Effector CD8-positive, alpha-beta T cell (primary cell): Measurements from ENCODE around the gene FMNL2.

ENCODE experiments used
- DNase-seq: peaks from one replicate; lab custom pipeline; 2025; lab: John Stamatoyannopoulos, UW

Gene FMNL2

DNA sequence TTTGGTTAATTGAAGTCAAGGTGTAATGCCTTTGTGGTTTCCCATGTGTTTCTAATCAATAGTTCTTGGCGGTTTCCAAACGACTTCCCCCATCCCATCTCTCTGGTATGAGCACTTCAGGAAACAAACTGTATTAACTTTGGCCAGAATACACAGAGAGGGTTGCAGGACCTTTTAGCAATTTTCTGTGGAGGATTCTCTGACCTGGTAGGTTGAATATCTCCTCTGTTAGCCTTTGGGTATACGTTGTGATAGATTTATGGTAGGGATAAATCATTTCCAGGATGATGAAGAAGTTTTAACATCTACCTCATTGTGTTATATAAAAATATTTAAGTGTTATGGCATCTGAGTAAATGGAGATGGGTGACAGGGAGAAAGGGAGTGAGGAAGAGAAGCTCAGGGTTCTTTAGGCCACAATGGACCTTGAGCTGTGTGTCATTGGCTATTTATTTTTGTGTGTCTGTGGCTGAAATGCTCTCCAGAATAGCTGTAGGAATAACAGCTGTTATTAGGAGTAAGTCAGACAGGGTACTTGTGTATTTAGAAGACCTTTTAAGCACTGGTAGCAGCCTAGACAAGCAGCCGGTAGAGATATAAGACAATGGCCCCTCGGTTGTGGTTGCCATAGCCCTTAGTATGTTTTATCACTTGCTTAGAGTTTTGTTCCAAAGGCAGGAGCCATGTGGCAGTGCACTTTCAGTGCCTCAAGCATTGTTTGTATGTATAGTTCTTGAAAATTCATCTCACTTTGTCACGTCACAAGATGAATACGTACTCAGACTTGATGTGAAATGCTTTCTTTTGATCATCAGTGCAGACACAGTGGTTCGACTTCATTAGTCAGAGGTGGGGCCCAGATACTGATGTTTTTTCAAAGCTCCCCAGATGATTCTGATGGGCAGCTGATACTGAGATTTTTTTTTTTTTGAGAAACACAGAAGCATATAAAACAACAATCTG is 91.1 kb downstream of the FMNL2 start:
- no peak for DNase-seq

DNA sequence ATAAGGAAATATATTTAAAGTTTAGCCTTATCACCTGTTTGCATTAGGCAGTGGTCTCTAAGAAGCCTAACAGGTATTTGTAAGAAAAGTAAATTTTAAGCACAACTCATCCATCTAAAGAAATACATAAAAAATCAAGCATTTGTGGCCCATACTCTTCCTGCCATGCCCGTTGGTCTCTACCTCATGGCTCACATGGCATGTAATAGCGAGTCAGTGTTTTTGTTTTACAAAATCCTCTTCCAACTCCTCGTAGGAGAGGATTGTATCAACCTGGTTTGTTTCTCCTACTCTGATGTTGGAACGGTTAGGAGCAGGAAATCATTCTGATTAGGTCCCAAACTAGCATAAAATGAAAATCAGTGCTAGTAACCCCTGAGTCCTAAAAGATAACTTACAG is 91.8 kb downstream of the FMNL2 start:
- DNase-seq, result no peak

DNA sequence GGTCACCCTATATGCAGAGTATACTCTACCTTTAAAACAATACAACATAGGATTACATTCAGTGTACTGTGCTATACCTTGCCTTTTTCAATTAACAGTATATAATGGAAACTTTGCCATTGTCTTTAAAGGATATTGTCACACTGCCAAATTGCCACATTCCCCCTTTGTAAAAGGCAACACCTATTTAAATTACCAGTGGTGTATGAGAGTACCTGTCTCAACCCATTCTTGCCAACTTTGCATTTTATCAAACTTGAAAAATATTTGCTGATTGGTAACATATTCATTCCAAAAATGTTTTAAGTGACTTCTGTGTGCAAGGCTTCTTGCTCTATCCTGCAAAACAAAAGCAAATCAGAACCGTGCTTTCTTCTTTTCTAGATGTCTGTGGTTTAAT is 92.9 kb downstream of the FMNL2 start:
- DNase-seq, result no peak

DNA sequence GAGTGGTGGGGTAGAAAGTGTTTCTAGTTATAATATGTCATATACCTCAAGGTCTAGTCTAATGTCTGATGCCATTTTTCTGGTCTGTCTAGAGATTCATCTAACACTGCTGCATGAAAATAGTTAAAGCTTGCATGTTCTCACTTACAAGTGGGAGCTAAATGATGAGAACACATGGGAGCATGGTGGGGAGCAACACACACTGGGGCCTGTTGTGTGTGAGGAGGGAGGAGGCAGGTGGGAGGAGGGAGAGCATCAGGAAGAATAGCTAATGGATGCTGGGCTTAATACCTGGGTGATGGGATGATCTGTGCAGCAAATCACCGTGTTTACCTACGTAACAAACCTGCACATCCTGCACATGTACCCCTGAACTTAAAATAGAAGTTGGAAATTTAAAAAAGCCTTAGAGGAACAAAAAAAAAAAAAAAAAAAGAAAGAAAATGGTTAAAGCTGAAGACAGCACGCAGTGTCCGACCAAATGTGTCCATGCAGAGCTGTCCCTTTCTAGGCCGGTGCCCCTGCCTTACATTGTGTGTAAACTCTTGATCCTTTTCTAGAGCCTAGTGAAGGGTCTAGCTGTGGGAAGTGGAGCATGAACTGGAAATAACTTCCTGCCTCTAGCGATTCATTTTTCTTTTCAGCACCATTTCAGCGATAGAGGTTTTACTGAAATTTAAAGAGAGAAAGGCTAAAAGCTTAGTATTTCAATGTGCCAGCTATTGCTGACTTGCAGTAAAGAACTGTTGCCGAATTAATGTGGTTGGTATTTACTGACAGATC is 94.0 kb downstream of the FMNL2 start:
- no peak for DNase-seq

DNA sequence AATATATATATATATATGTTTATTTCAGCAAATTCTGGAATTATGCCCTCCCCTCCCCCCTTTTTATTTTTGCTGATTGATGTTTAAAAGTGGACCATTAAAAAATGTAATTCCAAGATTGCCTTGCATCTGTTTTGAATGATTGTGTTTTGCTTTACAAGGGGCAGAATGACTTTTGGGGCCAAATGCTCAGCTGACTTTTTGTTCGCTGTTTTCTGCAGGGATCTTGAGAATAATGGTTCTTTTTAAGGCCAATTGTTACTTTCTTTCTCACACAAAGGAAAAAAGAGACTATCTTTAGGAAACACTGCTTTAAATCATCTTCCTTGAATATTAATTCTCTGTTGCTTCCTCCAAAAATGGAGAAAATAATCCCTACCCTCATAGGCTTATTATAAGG is 95.9 kb downstream of the FMNL2 start:
- DNase-seq, result no peak

DNA sequence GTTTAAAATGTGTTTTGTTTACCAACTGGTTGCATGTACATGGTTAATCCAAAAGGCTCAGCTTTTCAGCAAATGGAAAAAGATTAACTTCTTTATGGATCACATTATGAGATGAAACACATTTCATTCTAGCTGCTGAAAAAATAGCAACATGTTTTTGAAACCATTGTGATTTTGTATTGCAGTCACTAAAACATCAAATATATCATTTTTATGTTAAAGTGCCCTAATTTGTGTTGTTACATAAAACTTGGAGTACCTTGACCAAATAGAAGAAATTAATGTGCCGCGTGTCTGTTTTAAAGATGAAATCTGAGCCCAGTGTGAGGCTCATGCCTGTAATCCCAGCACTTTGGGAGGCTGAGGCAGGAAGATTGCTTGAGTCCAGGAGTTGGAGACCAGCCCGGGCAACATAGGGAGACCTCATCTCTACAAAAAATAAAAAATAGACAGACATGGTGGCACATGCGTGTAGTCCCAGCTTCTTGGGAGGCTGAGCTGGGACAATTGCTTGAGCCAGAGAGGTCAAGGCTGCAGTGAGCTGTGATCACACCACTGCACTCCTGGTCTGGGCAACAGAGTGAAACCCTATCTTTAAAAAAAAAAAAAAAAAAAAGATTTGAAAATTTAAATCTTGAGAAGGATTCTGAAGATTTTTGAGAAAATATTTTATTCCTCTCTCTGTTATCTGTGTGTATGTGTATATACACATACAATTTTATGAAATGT is 96.6 kb downstream of the FMNL2 start:
- DNase-seq, result no peak

DNA sequence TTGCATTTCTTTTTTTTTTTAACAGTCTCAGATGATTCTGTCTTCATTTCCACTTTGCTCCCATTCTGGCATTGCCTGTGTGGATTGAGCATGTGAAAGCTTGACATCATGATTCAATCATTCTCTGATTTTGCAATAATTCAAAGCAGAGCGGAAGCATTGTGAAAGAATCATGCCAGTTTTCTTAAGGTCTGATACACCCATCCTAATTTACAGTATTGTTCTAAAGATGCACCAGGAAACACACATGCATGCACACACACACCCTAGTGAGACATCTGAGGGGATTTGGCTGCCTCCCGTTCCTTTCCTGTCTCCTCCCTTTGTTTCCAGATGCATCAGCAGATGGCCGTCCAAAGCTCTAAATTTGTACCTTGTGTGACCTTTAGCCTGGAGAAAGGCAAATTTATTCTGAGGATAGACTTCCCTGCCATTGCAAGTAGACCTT is 97.3 kb downstream of the FMNL2 start:
- no peak for DNase-seq

DNA sequence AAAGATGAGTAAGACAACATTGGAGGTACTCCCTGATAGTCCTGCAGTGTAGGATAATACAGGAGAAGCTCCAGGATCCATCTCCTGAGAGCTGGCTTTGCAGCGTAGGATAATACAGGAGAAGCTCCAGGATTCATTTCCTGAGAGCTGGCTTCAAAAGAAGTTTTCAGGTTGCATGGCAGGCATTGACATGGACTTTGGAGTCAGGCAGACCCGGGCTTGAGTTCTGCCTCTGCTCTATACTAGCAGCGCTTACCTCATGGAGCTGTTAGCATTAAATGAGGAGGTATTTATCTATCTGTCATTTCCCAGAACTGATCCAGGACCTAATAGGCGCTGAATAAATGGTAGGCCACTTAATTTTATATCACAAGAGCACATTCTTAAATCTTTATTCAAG is 97.8 kb downstream of the FMNL2 start:
- DNase-seq, result no peak

DNA sequence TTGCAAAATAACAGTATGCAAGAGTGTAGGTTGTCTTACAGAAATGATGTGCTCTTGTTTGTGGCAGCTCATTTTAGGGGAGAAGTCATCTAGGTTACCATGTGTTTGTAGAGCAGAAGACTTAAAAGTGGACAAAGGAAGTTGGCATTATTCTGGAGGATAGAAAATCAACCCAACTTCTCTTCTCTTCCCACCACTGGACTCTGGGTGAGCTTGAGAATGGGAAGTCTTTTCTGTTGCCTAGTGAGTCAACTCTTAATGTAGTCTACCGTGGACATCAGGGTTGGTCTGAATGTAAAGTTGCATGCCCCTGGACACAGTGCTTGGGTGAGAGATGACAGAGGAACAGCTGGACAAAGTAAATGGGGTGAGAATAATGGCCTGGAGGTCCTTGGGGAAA is 98.3 kb downstream of the FMNL2 start:
- DNase-seq, result no peak

DNA sequence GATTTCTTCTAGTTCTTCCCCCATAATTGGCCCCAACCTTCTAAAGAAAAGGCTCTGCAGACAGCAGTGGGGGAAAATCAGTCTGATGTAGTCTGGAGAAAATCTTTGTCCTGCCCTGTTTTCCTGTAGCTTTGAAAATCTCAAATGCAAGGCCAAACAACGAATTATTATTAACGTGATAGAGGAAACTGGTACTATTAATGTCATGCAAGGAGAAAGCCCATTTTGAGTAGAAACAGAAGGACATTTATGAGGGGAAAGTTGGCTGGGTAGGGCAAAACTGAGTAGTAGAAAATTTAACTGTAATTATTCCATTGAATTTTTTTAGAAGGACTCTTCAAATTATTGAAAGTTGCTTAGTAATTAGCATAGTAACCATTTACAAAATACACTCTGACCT is 98.8 kb downstream of the FMNL2 start:
- no peak for DNase-seq

DNA sequence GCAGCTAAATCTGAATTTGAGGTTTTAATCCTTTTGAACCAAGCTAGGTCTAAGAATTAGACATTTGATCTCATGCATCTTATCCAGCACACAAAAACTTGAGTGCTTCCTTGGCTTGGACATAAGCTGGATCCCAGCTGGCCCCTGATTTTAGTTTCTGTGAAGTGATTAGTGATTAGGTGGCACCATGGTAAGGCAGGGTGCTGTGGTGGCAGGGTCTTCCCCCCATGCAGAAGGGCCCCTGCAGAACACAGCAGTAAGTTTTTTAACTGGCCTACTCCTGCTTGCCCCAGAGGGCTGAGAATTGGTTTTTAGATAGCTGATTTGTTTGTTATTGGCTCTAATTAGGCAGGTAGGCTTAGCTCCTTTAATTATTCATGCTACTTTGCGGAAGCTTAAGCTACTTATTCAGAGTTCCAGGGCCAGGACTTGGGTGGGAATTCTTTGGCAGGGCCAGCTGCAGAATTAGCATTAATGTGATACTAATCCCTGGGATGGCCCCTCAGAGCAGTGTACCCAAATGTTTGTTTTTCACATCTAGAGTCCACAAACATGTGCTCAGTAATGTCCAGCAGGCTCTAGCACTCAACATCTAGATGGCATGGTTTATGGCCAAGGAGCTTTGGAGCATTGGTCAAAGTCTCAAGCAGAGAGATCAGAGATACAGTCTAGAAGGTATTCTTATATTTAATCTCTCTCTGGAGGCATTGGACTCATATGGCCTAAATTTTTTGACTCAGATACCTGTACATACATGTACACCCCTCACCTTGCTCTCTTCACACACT is 99.6 kb downstream of the FMNL2 start:
- DNase-seq, result no peak

DNA sequence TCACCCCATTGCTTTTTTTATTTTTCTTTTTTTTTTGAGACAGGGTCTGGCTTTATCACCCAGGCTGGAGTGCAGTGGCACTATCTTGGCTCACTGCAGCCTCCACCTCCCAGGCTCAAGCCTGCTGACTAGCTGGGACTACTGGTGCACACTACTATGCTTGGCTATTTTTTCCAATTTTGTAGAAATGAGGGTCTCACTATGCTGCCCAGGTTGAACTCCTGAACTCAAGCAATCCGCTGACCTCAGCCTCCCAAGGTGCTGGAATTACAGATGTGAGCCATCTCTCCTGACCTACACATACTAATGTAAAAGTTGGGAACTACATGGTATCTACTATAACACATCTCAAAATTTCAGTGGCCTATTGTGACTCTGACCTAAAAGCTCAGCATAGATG is 101.2 kb downstream of the FMNL2 start:
- DNase-seq, result no peak

DNA sequence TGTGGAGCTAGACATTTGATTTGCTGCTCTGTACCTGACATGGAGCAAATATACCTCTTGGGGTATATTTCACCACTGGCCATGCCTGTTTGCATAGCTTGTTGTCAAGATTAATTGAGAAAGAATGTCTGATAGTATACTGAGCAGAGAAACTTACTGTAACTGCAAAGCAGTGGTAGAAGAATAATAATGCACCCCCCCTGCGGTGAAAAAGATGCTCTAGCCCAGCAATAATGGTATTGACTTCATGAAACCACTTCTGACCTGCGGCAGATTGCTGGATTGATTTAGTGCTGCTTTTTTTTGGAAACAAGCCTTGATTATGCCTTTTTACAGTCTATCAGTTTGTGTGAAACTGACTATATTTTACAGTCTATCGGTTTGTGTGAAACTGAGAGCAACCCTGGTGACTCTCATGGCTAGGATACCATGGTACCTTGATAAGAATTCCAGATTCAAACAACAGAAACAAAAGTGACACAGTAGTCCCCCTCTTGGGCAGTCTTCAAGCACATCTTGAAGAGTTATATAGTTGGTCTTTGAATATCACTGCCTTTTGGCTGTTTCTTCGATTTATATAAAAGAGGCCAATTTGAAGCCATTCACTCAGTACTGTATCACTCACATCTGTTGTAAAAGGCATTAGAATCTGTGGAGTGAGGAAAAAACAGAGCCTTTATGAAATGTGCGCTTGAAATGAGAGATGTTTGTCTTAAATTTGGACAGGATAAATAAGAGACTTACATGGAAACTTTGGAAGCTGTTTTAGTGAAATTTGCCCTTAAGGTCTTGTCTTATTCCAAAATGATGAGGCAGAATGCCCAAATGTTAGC is 102.5 kb downstream of the FMNL2 start:
- no peak for DNase-seq

DNA sequence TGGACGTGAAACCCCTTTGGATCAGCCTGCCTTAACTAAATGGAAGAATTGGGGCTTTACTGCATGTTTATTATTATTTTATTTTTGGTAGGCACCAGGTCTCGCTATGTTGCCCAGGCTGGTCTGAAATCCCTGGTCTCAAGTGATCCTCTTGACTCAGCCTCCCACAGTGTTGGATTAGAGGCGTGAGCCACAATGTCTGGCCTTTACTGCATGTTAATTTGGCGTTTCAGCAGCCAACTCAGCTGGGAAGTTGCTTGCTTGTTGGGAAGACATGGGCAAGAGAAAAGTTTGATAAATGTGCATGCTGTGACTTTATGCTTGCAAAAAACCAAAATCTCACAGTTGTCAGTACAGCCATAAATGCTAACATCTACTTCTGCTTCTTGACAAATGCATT is 105.1 kb downstream of the FMNL2 start:
- DNase-seq, result no peak

DNA sequence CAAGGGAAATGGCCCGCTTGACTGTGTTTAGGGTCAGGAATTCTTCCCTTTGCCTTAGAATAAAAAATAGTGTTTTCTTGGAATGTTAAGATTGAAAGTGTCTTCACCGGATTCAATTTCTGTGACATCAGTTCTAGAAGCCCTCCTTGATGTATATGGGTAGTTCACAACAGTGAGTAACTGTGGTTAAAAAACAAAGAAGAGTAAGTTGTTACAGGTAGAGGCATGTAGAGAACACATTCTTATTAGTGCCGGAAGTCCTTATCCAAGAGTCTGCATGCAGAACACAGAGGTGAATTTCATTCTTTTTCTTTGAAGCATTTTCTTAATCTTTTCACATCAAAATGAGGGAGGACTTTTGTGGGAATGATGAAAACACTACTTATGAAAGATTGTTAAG is 105.5 kb downstream of the FMNL2 start:
- no peak for DNase-seq

DNA sequence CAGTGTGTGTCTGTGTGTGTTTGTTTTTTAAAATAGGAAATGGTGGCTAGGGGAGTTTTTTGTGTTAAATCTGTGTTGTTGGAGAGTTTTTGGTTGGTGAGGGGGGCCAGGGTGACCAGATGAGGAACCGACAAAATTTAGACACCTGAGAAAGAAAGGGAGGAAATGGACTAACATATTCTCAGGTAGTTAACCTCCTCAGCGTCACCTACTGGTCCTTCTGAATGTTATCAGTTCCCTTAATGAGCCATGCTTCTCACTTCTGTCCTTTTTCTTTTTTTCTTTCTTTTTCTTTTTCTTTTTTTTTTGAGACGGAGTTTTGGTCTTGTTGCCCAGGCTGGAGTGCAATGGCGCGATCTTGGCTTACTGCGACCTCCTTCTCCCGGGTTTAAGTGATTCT is 107.0 kb downstream of the FMNL2 start:
- no peak for DNase-seq

DNA sequence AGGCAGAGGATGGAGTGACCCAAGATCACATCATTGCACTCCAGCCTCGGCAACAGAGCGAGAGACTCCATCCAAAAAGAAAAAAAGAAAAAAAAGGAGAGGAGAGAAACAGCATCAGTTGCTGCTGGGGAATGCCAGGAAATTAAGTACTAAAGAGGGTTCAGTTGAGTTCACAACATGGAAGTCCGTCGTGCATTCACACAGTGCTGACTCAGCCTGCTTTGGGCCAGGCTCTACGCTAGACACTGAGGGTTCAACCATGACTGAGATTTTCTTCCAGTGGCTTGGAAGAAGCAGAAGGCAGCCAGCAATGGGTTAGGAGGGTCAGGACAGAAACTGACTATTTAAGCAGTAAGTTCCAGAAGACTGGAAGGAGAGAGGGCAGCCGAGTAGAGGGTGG is 108.8 kb downstream of the FMNL2 start:
- DNase-seq, result no peak

DNA sequence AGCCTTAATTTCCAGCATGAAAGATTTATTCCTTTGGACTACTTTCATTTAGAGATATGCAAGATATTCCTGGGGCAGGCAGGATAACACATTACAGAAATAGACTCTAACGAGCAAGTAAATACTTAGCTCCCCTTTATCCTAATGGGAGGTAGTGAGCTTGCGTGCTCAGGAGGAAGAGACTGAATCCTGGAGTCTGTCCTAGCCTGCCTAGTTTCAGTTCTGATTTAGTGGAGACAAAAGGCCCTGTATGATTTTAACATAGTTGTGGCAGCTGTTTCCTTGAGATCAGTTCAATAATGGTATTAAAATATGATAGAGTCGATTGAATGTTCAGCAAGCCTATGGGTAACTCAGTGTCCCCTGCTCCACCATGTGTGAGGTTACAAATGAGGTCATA is 109.5 kb downstream of the FMNL2 start:
- DNase-seq, result no peak

DNA sequence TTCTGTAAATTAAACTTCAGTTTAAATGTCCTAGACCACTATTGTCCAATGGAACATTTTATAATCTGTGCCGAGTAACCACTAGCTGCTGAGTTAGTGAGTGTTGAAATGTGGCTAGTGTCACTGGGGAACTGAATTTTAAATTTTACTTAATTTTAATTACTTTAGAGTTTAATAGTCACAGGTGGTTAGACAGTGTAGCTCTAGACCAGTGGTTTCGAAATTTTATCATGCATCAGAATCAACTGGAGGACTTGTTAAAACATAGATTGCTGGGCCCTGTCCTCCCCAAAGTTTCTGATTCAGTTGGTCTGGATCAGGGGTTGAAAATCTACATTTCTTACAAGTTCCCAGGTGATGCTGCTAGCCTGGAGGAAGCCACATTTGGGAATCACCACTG is 110.4 kb downstream of the FMNL2 start:
- no peak for DNase-seq

DNA sequence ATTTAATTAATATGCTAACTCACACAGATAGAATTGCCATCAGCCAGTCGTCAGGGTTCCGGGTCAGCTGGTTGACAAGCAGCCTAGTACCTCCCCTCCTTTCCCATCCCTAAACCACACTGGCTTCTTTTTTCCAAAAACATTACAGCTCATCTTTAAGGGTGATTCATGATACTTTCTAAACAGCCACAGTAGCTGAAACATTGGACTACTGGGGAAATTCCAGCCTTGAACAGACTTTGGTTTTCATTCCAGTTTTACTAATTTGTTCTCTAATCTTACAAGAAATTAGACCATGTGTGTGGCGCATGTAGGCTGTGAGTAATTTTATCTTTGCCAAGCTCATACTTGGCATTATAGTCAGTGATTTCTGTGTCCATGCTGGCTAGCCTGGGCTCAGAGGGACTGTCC is 110.8 kb downstream of the FMNL2 start:
- DNase-seq, result no peak

DNA sequence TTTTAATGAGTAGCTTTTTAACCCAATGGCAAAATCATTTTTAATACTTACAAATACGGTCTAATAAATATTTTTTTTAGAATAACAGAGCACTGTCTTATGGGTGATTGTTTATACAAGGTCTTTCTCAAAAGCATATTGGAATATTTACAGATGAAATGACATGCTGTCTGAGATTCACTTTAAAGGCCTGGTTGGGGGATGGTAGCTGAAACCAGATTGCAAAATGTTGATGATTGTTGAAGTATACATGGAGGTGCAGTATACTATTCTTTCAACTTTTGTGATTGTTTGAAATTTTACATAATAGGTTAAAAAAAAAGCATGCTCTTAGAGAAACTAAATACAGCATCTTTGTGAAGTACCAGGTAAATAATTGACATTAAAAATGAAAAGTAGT is 111.2 kb downstream of the FMNL2 start:
- no peak for DNase-seq
